Parathyroid adenoma (tissue), 2 donors: Measurements from ENCODE around the gene JMJD8.
A peak's percentile ranks its signal among the peaks of the same experiment; 100 is the strongest.

Experiments used
- H2AFZ ChIP-seq: fragments of 300-600 bp; sonication (generic); one replicate; pipeline ENCODE4 v1.7.0; 2017; ENCODE audit warnings: antibody characterized with exemption, mild to moderate bottlenecking
- H3K27ac ChIP-seq: fragments of 300-600 bp; sonication (generic); one replicate; pipeline ENCODE4 v1.7.0; 2017
- H3K27me3 ChIP-seq: fragments of 300-600 bp; sonication (generic); one replicate; pipeline ENCODE4 v1.7.0; 2017; ENCODE audit warnings: low read length; ENCODE audit not compliant: control insufficient read depth, insufficient read depth
- H3K36me3 ChIP-seq: fragments of 300-600 bp; sonication (generic); one replicate; pipeline ENCODE4 v1.7.0; 2017; ENCODE audit warnings: low read length; ENCODE audit not compliant: control insufficient read depth, insufficient read depth
- H3K4me1 ChIP-seq: fragments of 300-600 bp; sonication (generic); one replicate; pipeline ENCODE4 v1.7.0; 2017; ENCODE audit warnings: control low read depth
- H3K4me2 ChIP-seq: fragments of 300-600 bp; sonication (generic); one replicate; pipeline ENCODE4 v1.7.0; 2017; ENCODE audit warnings: low read length
- H3K4me3 ChIP-seq: fragments of 300-600 bp; sonication (generic); one replicate; pipeline ENCODE4 v1.7.0; 2017; ENCODE audit warnings: low read depth, low read length
- H3K79me2 ChIP-seq: fragments of 300-600 bp; sonication (generic); one replicate; pipeline ENCODE4 v1.7.0; 2017; ENCODE audit warnings: control low read depth
- H3K9ac ChIP-seq: fragments of 300-600 bp; sonication (generic); one replicate; pipeline ENCODE4 v1.7.0; 2017; ENCODE audit warnings: mild to moderate bottlenecking
- H3K9me3 ChIP-seq: fragments of 300-600 bp; sonication (generic); one replicate; pipeline ENCODE4 v1.7.0; 2017; ENCODE audit warnings: low read length; ENCODE audit not compliant: control insufficient read depth
- TF ChIP-seq, protein P1 (sequence below): fragments of 300-600 bp; sonication (generic); IDR thresholded peaks from one replicate; pipeline ENCODE4 v1.7.0; 2017; ENCODE audit warnings: antibody characterized with exemption, mild to moderate bottlenecking
- donor health status: primary hyperparathyroidism.

The JMJD8 gene

GRCh38 chr16:718922-719321 lies 34.8 kb upstream of the JMJD8 start:
- no peak overlapping the region for H3K4me2 ChIP-seq
- peaks cover 2% of the 10 kb centered on the region for H3K79me2 ChIP-seq
- H3K4me3 ChIP-seq: no peak overlapping the region
- TF ChIP-seq, protein P1, sequence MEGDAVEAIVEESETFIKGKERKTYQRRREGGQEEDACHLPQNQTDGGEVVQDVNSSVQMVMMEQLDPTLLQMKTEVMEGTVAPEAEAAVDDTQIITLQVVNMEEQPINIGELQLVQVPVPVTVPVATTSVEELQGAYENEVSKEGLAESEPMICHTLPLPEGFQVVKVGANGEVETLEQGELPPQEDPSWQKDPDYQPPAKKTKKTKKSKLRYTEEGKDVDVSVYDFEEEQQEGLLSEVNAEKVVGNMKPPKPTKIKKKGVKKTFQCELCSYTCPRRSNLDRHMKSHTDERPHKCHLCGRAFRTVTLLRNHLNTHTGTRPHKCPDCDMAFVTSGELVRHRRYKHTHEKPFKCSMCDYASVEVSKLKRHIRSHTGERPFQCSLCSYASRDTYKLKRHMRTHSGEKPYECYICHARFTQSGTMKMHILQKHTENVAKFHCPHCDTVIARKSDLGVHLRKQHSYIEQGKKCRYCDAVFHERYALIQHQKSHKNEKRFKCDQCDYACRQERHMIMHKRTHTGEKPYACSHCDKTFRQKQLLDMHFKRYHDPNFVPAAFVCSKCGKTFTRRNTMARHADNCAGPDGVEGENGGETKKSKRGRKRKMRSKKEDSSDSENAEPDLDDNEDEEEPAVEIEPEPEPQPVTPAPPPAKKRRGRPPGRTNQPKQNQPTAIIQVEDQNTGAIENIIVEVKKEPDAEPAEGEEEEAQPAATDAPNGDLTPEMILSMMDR: no peak
- no peaks in the 10 kb centered on the region for H3K27me3 ChIP-seq
- no peak overlapping the region for H3K9ac ChIP-seq
- H3K27ac ChIP-seq: peak overlapping the region; percentile 12
- no peaks in the 10 kb centered on the region for H3K36me3 ChIP-seq
- H2AFZ ChIP-seq: no peak overlapping the region
- H3K4me1 ChIP-seq: peaks cover 17% of the 10 kb centered on the region
- H3K9me3 ChIP-seq: no peaks in the 10 kb centered on the region

DNA sequence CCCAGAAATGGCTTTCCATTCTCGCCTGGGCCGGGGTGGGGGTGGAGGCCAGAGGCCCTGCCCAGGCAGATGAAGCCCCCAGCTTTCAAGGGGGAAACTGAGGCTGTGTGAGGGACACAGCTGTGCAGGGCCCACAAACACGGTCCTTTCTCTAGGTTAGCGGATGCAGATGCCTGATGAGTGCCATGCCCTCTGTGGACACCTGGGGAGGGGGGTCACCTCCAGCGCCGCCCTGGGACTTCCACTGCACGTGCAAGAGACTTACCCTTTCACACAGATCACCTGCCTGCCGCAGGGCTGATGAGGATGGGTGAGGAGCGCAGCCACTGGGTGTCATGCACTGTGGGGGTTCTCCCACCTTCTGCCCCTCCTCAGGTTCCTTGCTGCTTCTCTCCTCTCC lies 34.3 kb upstream of the JMJD8 start:
- Histone ChIP-seq H2AFZ (no peak overlapping the region), H3K27me3 (no peaks in the 10 kb centered on the region), H3K4me3 (no peak overlapping the region), H3K36me3 (no peaks in the 10 kb centered on the region), H3K4me2 (no peak overlapping the region), H3K9me3 (no peaks in the 10 kb centered on the region), H3K4me1 (peaks cover 17% of the 10 kb centered on the region), H3K9ac (no peak overlapping the region), H3K79me2 (peaks cover 2% of the 10 kb centered on the region), H3K27ac (no peak overlapping the region)
- TF ChIP-seq, protein P1: no peak

DNA sequence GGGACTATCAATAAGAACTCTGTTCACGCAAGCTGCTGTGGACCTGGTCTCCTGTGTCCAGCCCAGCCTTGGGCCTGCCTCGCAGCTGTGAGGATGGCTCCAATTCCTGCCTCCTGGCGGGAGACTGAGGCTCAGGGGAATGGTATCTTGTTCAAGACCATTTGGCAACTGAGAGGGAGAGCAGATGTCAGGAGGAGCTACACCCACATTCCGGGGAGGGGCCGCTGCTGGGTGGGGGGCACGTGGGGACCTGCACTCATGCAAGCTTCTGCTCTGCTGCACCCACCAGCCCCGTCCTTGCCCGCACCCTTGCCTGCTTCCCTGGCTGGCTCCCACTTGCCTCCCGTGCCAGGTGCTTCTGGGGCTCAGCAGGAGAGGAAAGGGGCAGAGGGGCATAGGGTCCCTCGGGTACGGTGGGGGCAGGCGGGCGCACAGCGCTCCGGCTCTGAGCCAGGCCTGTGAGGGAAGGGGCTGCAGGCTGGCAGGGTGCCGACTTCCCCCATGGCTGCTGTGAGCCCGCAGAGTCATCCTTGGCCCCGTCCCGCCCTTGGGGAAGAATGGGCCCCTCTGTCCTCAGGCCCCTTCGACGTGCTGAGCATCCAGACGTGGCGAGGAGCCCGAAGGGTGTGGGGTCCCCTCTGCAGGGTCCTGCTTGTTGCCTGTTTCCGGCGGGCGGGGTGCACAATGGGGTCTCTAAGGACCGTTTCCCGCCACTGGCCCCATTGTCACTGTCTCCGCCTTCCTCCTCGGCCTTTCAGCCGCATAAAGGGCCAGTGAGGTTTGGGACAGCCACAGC lies 33.5 kb upstream of the JMJD8 start:
- H2AFZ ChIP-seq: no peak overlapping the region
- H3K79me2 ChIP-seq: peaks cover 2% of the 10 kb centered on the region
- no peak overlapping the region for H3K9ac ChIP-seq
- H3K27ac ChIP-seq: no peak overlapping the region
- H3K4me2 ChIP-seq: no peak overlapping the region
- TF ChIP-seq, protein P1: no peak
- peaks cover 17% of the 10 kb centered on the region for H3K4me1 ChIP-seq
- H3K36me3 ChIP-seq: no peaks in the 10 kb centered on the region
- no peak overlapping the region for H3K4me3 ChIP-seq
- no peaks in the 10 kb centered on the region for H3K27me3 ChIP-seq
- no peaks in the 10 kb centered on the region for H3K9me3 ChIP-seq

DNA sequence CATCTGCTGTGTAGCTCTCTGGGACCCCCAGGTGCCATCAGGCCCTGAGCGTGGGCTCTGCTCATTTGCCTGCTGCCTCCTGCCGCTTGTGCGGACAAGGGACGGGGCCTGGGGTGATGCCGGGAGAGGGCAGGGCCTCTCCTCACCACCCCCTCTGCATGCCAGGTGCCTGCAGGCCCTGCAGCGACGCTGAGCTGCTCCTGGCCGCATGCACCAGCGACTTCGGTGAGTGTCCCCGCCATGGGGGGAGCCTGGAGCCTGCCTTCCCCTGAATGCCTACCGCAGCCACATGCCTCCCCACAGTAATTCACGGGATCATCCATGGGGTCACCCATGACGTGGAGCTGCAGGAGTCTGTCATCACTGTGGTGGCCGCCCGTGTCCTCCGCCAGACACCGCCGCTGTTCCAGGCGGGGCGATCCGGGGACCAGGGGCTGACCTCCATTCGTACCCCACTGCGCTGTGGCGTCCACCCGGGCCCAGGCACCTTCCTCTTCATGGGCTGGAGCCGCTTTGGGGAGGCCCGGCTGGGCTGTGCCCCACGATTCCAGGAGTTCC lies 32.7 kb upstream of the JMJD8 start:
- TF ChIP-seq, protein P1: no peak
- H3K4me1 ChIP-seq: peaks cover 17% of the 10 kb centered on the region
- H3K27me3 ChIP-seq: no peaks in the 10 kb centered on the region
- no peaks in the 10 kb centered on the region for H3K36me3 ChIP-seq
- no peaks in the 10 kb centered on the region for H3K9me3 ChIP-seq
- H3K79me2 ChIP-seq: peaks cover 2% of the 10 kb centered on the region
- no peak overlapping the region for H3K27ac ChIP-seq
- no peak overlapping the region for H3K9ac ChIP-seq
- no peak overlapping the region for H2AFZ ChIP-seq
- no peak overlapping the region for H3K4me3 ChIP-seq
- H3K4me2 ChIP-seq: no peak overlapping the region

- peak overlapping the region; percentile 43 for H3K4me3 ChIP-seq
- peaks cover 17% of the 10 kb centered on the region for H3K4me1 ChIP-seq
- H3K27me3 ChIP-seq: no peaks in the 10 kb centered on the region
- no peaks in the 10 kb centered on the region for H3K36me3 ChIP-seq
- H3K4me2 ChIP-seq: peak overlapping the region; percentile 74
- no peaks in the 10 kb centered on the region for H3K9me3 ChIP-seq
- H3K27ac ChIP-seq: no peak overlapping the region
- peak overlapping the region; percentile 40 for H2AFZ ChIP-seq
- TF ChIP-seq, protein P1: no peak
- no peak overlapping the region for H3K9ac ChIP-seq
- peaks cover 2% of the 10 kb centered on the region for H3K79me2 ChIP-seq
Measured at GRCh38 chr16:716200-716568, 32.0 kb upstream of the JMJD8 start.
